OCI-LY1 (cell line): ENCODE measurements around the gene TMC6.

Experiments used
- H2AFZ ChIP-seq: fragments of 200-600 bp; sonication (generic), shearing (Covaris generic); 2 replicates; pipeline ENCODE4 v1.6.0; 2014; ENCODE audit warnings: antibody characterized with exemption, mild to moderate bottlenecking, low read length
- H3F3A ChIP-seq: fragments of 200-600 bp; sonication (generic), shearing (Covaris generic); 2 replicates; pipeline ENCODE4 v1.6.0; 2014; ENCODE audit warnings: mild to moderate bottlenecking, antibody characterized with exemption, low read length, moderate library complexity; ENCODE audit not compliant: insufficient read depth
- H3K27ac ChIP-seq: fragments of 200-600 bp; sonication (generic); 2 replicates; pipeline ENCODE4 v1.5.1; 2014; ENCODE audit warnings: low read length, mixed run types, mild to moderate bottlenecking, low read depth; ENCODE audit not compliant: poor library complexity, severe bottlenecking
- H3K27me3 ChIP-seq: fragments of 200-600 bp; sonication (generic); 2 replicates; pipeline ENCODE4 v1.6.0; 2014; ENCODE audit warnings: antibody characterized with exemption, mild to moderate bottlenecking, low read length, moderate library complexity; ENCODE audit not compliant: insufficient read depth
- H3K36me3 ChIP-seq: fragments of 200-600 bp; sonication (generic); 2 replicates; pipeline ENCODE4 v1.6.1; 2014; ENCODE audit warnings: mild to moderate bottlenecking, antibody characterized with exemption, low read length, moderate library complexity, mixed read lengths; ENCODE audit not compliant: insufficient read depth
- H3K4me1 ChIP-seq: fragments of 200-600 bp; sonication (generic); 2 replicates; pipeline ENCODE4 v1.5.1; 2014; ENCODE audit warnings: mild to moderate bottlenecking, low read length, moderate library complexity; ENCODE audit not compliant: insufficient read depth, severe bottlenecking
- H3K4me2 ChIP-seq: fragments of 200-600 bp; sonication (generic), shearing (Covaris generic); 2 replicates; pipeline ENCODE4 v1.6.1; 2014; ENCODE audit warnings: low read length
- H3K4me3 ChIP-seq: fragments of 200-600 bp; sonication (generic); 2 replicates; pipeline ENCODE4 v1.5.1; 2014; ENCODE audit warnings: low read length, low read depth, mild to moderate bottlenecking, mixed read lengths; ENCODE audit not compliant: poor library complexity, severe bottlenecking
- H3K79me2 ChIP-seq: fragments of 200-600 bp; shearing (Covaris generic); 2 replicates; pipeline ENCODE4 v1.6.1; 2016; ENCODE audit warnings: mixed run types, low read length, mixed read lengths; ENCODE audit not compliant: insufficient read depth
- H3K9ac ChIP-seq: fragments of 200-600 bp; sonication (generic), shearing (Covaris generic); 2 replicates; pipeline ENCODE4 v1.6.1; 2014; ENCODE audit warnings: mild to moderate bottlenecking, low read length, mixed read lengths
- H3K9me2 ChIP-seq: fragments of 200-600 bp; sonication (generic), shearing (Covaris generic); 2 replicates; pipeline ENCODE4 v1.6.1; 2014; ENCODE audit warnings: low read depth, mild to moderate bottlenecking, low read length, mixed read lengths
- H3K9me3 ChIP-seq: fragments of 200-600 bp; shearing (Covaris generic); 2 replicates; pipeline ENCODE4 v1.6.1; 2014; ENCODE audit warnings: low read length, mixed read lengths
- H4K20me1 ChIP-seq: fragments of 200-600 bp; sonication (generic), shearing (Covaris generic); 2 replicates; pipeline ENCODE4 v1.6.0; 2016; ENCODE audit warnings: mild to moderate bottlenecking, low read length; ENCODE audit not compliant: insufficient read depth
- CTCF ChIP-seq: fragments of 200-600 bp; sonication (generic), shearing (Covaris generic); IDR thresholded peaks from 2 replicates; pipeline ENCODE4 v1.5.1; 2017; ENCODE audit warnings: mild to moderate bottlenecking, antibody characterized with exemption, low read length, moderate library complexity, mixed read lengths
- EZH2 ChIP-seq: fragments of 200-600 bp; sonication (generic), shearing (Covaris generic); IDR thresholded peaks from 2 replicates; pipeline ENCODE4 v1.8.0; 2017; ENCODE audit warnings: borderline replicate concordance, mixed run types, mild to moderate bottlenecking, antibody characterized with exemption, low read length, moderate library complexity, mixed read lengths

The TMC6 gene

DNA sequence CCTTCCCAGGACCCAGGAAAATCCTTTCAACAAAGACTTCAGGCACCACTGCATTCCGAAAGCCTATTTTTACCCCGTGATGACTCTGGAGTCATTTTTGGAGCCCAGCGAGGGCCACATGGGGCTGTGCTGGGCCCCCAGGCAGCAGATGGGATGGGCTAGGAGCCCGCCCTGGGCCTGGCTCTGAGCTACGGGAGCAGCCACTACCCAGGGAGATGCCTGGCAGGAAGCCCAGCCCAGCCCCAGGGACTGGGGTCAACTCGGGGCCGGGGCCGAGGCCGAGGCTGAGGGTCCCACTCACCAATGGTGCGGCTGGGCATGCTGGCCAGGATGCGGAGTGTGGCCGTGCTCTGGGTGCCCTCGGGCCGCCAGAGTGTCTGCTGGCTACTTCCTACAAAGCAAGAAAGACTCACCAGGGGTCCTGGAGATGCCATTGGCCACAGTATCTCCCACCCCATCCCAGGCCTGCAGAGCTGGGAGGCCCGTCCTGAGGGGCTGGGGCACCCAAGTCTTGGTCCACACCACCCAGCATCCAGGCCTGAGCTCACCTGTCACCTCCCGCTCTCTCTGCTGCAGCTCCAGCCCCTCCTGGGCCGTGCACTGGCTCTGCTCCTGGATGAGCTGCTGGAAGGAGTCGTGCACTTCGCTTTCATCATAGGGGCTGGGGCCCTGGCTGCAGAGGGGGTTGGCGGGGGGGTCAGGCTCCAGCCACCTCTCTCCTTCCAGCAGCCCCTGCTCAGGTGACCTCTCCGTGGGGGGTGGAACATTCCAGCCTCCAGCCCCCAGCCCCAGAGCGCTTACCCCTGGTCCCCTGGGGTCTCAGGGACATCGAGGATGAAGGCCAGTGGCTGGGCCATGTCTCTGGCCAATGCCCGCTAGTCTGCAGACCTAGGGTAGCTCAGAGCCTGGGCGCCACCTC lies 2.3 kb downstream of the TMC6 start:
- Histone ChIP-seq H3K4me3 (peak overlapping the region; percentile 74), H3K4me1 (peaks cover 80% of the 10 kb centered on the region), H3K36me3 (peaks cover 27% of the 10 kb centered on the region), H3K79me2 (no peaks in the 10 kb centered on the region), H3K9ac (peak overlapping the region; percentile 80), H3K4me2 (peak overlapping the region; percentile 60), H3K27ac (peak overlapping the region; percentile 88), H3F3A (no peaks in the 10 kb centered on the region), H4K20me1 (no peaks in the 10 kb centered on the region), H3K9me3 (no peaks in the 10 kb centered on the region), H2AFZ (no peak overlapping the region), H3K9me2 (no peaks in the 10 kb centered on the region), H3K27me3 (no peaks in the 10 kb centered on the region)
- TF ChIP-seq CTCF (no peak), EZH2 (no peak)

GRCh38 chr17:78125138-78125913 lies 3.2 kb downstream of the TMC6 start:
- H3K4me3 ChIP-seq = peak overlapping the region; percentile 74
- H3K27ac ChIP-seq = peak overlapping the region; percentile 88
- peak overlapping the region; percentile 80 for H3K9ac ChIP-seq
- H3K4me1 ChIP-seq = peaks cover 73% of the 10 kb centered on the region
- H3K9me3 ChIP-seq = no peaks in the 10 kb centered on the region
- H3K9me2 ChIP-seq = no peaks in the 10 kb centered on the region
- no peaks in the 10 kb centered on the region for H4K20me1 ChIP-seq
- H3K27me3 ChIP-seq = no peaks in the 10 kb centered on the region
- peak overlapping the region; percentile 60 for H3K4me2 ChIP-seq
- H3K36me3 ChIP-seq = peaks cover 33% of the 10 kb centered on the region
- H3F3A ChIP-seq = no peaks in the 10 kb centered on the region
- TF ChIP-seq CTCF (no peak), EZH2 (no peak)
- no peaks in the 10 kb centered on the region for H3K79me2 ChIP-seq
- no peak overlapping the region for H2AFZ ChIP-seq

GRCh38 chr17:78124836-78125137 lies 3.8 kb downstream of the TMC6 start:
- no peaks in the 10 kb centered on the region for H3F3A ChIP-seq

More at GRCh38 chr17:78124836-78125137, 3.8 kb downstream of the TMC6 start:
- Histone ChIP-seq H4K20me1 (no peaks in the 10 kb centered on the region), H3K27ac (peak overlapping the region; percentile 88), H3K9ac (peak overlapping the region; percentile 80), H3K27me3 (no peaks in the 10 kb centered on the region), H3K9me3 (no peaks in the 10 kb centered on the region), H3K4me1 (peaks cover 68% of the 10 kb centered on the region), H3K4me2 (peak overlapping the region; percentile 60), H2AFZ (no peak overlapping the region), H3K9me2 (no peaks in the 10 kb centered on the region), H3K4me3 (peak overlapping the region; percentile 74), H3K79me2 (no peaks in the 10 kb centered on the region), H3K36me3 (peaks cover 36% of the 10 kb centered on the region)
- TF ChIP-seq CTCF (no peak), EZH2 (no peak)
